GM10266 (cell line): ENCODE measurements around the gene DPP6.

Experiments used
- DNase-seq: peaks from one replicate; pipeline ENCODE4 v3.0.0; 2012; ENCODE audit errors: extremely low spot score
- CTCF ChIP-seq: IDR thresholded peaks from 2 replicates; pipeline ENCODE4 v1.5.1; 2012; ENCODE audit warnings: mild to moderate bottlenecking, low read depth; ENCODE audit not compliant: control insufficient read depth, insufficient read depth; ENCODE audit errors: missing control alignments

Gene DPP6

DNA sequence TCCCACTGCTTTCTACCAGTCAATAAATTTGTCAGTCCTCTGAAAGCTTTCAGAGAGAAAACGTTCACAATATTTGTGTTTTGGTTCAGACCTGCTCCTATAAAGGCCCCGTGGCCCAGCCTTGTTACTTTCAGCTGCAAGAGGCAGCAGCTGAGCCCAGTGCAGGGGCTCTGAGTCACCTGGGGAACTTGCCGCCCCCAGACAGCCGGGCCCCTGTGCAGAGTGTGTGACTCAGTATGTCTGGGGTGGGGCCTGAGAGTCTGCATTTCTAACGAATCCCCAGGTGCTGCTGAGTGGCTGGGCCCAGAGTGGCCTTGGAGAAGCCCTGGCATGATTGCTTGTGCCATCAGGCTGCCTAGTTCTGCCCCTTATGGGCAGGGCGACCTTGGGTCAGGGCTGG, 647.2 kb downstream of the DPP6 start:
- no peak for DNase-seq
- TF ChIP-seq CTCF, result no peak

- no peak for DNase-seq
- no peak for TF ChIP-seq CTCF
Observed at GRCh38 chr7:154709840-154710520, 657.8 kb downstream of the DPP6 start.

DNA sequence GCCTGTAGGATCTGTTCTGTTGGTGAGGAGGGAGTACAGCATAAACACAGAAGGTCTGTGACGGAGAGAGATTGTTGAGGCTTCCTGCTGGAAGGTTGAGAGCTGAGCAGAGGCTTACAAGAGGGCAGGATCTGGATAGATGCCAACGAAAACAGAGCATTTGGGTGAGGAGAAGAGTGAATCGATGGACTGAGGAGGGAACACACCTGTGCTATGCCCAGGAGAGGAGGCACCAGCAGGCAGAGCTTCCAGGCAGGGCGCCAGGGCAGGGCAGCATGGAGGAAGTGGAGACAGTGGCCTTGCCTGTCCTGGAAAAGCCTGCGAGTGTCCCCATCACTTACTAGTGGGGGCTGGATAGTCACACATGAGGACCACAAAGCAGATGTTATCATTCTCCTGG, 667.8 kb downstream of the DPP6 start:
- no peak for TF ChIP-seq CTCF
- no peak for DNase-seq

- no peak for TF ChIP-seq CTCF
Observed at GRCh38 chr7:154721086-154721485, 668.9 kb downstream of the DPP6 start.

DNA sequence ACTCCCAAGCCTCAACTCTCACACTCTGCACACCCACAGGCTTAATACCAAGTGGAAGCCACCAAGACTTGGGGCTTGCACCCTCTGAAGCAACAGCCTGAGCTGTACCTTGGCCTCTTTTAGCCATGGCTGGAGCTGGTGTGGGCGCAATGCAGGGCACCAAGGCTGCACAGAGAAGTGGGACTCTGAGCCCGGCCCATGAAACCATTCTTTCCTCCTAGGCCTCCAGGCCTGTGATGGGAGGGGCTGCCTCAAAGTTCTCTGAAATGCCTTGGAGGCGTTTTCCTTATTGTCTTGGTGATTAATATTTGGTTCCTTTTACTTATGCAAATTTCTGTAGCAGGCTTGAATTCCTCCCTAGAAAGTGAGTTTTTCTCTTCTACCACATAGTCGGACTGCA, 674.2 kb downstream of the DPP6 start:
- TF ChIP-seq CTCF, result no peak

More at GRCh38 chr7:154721086-154721485, 668.9 kb downstream of the DPP6 start:
- DNase-seq, result no peak

DNA sequence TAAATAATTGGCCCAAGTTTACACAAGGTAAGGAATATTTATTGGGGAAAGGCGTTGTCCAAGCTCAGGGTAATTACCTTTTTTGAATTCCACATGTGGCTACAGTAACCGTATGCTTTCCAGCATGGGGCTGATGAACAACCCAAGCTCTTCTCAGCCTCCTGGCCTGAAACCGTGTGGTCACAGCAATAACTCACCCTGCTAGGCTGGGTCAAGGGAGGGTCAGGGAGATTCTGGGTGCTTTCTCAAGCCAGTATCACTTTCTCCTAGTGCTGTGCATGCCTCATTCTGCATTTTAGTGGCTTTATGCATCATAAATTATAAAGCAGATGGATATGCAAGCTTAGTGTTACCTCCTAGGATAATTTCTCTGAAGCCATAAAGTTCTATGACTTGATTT, 676.9 kb downstream of the DPP6 start:
- DNase-seq, result no peak
- no peak for TF ChIP-seq CTCF

More for the DNA sequence above, 674.2 kb downstream of the DPP6 start:
- no peak for DNase-seq

DNA sequence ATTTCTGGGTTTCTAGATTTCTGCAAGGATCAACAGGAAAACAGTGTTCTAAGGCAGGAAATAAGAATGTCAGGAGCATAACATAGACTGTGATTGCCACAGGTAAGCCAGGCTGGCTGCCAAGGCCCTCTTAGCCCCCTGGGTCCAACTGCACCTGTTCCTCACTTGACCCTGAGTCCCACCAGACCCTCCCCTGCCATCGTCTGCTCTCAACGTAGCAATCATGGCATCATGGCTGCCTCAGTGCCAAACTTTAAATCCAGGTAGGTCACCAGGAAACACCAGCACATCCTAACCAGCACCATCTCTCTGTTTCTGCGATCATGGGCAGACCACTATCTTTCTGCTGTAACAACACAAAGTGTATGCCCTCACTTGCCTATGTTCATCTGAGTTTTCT, 683.6 kb downstream of the DPP6 start:
- no peak for TF ChIP-seq CTCF
- DNase-seq, result no peak
